Endothelial cell of umbilical vein (primary cell): ENCODE measurements around the gene ZNF24.

Experiments
- CTCF ChIP-seq, 2 donors: IDR thresholded peaks; 1 replicate in 1 of 2; 2 replicates in 1 of 2; pipeline ENCODE4 v1.5.1; 2011; ENCODE audit warnings: low read length in 2 of 2, mild to moderate bottlenecking in 2 of 2, moderate library complexity in 2 of 2, control low read depth in 1 of 2, inconsistent platforms in 1 of 2, low read depth in 1 of 2; ENCODE audit not compliant: insufficient read depth in 1 of 2; ENCODE audit errors: extremely low read depth in 1 of 2
- EZH2 ChIP-seq: IDR thresholded peaks from 2 replicates; pipeline ENCODE4 v1.6.1; 2012; ENCODE audit warnings: borderline replicate concordance, low read depth, mild to moderate bottlenecking, moderate library complexity, low read length, inconsistent platforms; ENCODE audit not compliant: severe bottlenecking
- FOS ChIP-seq: IDR thresholded peaks from 2 replicates; pipeline ENCODE4 v1.6.1; 2011; ENCODE audit warnings: mild to moderate bottlenecking, low read length, moderate library complexity, borderline replicate concordance; ENCODE audit not compliant: insufficient read depth
- MAX ChIP-seq: IDR thresholded peaks from 2 replicates; pipeline ENCODE4 v1.6.1; 2011; ENCODE audit not compliant: insufficient read depth, insufficient read length
- POLR2A ChIP-seq: IDR thresholded peaks from 2 replicates; pipeline ENCODE4 v1.6.1; 2012; ENCODE audit warnings: low read depth, mild to moderate bottlenecking, control low read depth, low read length

GRCh38 chr18:35362531-35362930 lies 18.3 kb upstream of the ZNF24 start:
- TF ChIP-seq POLR2A (no peak), CTCF (IDR thresholded peaks at IDR 0.05; ENCODE audit: extremely low read depth in 1 of 2, insufficient read depth in 1 of 2, low read depth in 1 of 2, low read length in 2 of 2) (no peak), FOS (no peak), EZH2 (no peak), MAX (no peak)
